Effector memory CD8-positive, alpha-beta T cell (primary cell): ENCODE results near the gene UBE2J2.

ENCODE experiments used
- ATAC-seq: fragments of 150-1000 bp; cut with Tn5 transposase; replicated peaks from 2 replicates; pipeline ENCODE4 v1.10.0; 2021; ENCODE audit warnings: mild to moderate bottlenecking, moderate library complexity
- DNase-seq, 3 experiments: peaks; one replicate each; pipeline ENCODE4 v3.0.0; 2021
- H3K27ac Mint-ChIP-seq, 2 donors: one replicate each; pipeline ENCODE4 v1.8.0; 2022; ENCODE audit warnings: mild to moderate bottlenecking in 2 of 2, mixed read lengths in 2 of 2, moderate library complexity in 2 of 2
- H3K27me3 Mint-ChIP-seq, 2 donors: one replicate each; pipeline ENCODE4 v1.8.0; 2022; ENCODE audit warnings: mixed read lengths in 2 of 2
- H3K36me3 Mint-ChIP-seq: one replicate; pipeline ENCODE4 v1.8.0; 2022; ENCODE audit warnings: mild to moderate bottlenecking, moderate library complexity, mixed read lengths; ENCODE audit not compliant: insufficient read depth
- H3K4me1 Mint-ChIP-seq, 2 donors: one replicate each; pipeline ENCODE4 v1.8.0; 2022; ENCODE audit warnings: low read depth in 2 of 2, mixed read lengths in 2 of 2
- H3K4me3 Mint-ChIP-seq, 2 donors: one replicate each; pipeline ENCODE4 v1.8.0; 2022; ENCODE audit warnings: mild to moderate bottlenecking in 2 of 2, mixed read lengths in 2 of 2, moderate library complexity in 2 of 2
- H3K9me3 Mint-ChIP-seq, 2 donors: one replicate each; pipeline ENCODE4 v1.8.0; 2022; ENCODE audit warnings: mixed read lengths in 2 of 2

Gene UBE2J2

GRCh38 chr1:1237874-1238701, 35.6 kb downstream of the UBE2J2 start:
- H3K4me3 Mint-ChIP-seq = no peak overlapping the region
- H3K4me1 Mint-ChIP-seq = peaks cover 11% of the 10 kb centered on the region in 2 donors
- DNase-seq (no peak), ATAC-seq (no peak)
- H3K36me3 Mint-ChIP-seq = peaks cover 3% of the 10 kb centered on the region
- H3K27ac Mint-ChIP-seq = no peak overlapping the region
- H3K27me3 Mint-ChIP-seq = no peaks in the 10 kb centered on the region
- H3K9me3 Mint-ChIP-seq = no peaks in the 10 kb centered on the region

- Mint-ChIP-seq H3K27ac (no peak overlapping the region), H3K4me3 (no peak overlapping the region)
- no peak for ATAC-seq
Measured at GRCh38 chr1:1236945-1237873, 36.4 kb downstream of the UBE2J2 start.

GRCh38 chr1:1236176-1236763, 37.4 kb downstream of the UBE2J2 start:
- Mint-ChIP-seq H3K27me3 (no peaks in the 10 kb centered on the region), H3K36me3 (peaks cover 12% of the 10 kb centered on the region), H3K4me1 (peaks cover 11% of the 10 kb centered on the region in 2 donors), H3K4me3 (no peak overlapping the region), H3K27ac (no peak overlapping the region), H3K9me3 (no peaks in the 10 kb centered on the region)
- DNase-seq (no peak), ATAC-seq (no peak)

More at GRCh38 chr1:1236945-1237873, 36.4 kb downstream of the UBE2J2 start:
- no peaks in the 10 kb centered on the region for H3K9me3 Mint-ChIP-seq
- peaks cover 11% of the 10 kb centered on the region in 2 donors for H3K4me1 Mint-ChIP-seq
- no peaks in the 10 kb centered on the region for H3K27me3 Mint-ChIP-seq
- no peak for DNase-seq
- peaks cover 6% of the 10 kb centered on the region for H3K36me3 Mint-ChIP-seq

GRCh38 chr1:1235016-1235744, 38.5 kb downstream of the UBE2J2 start:
- H3K27me3 Mint-ChIP-seq = no peaks in the 10 kb centered on the region

GRCh38 chr1:1234180-1234808, 39.4 kb downstream of the UBE2J2 start:
- ATAC-seq = no peak
- peaks cover 28 to 29% of the 10 kb centered on the region in 2 donors for H3K4me1 Mint-ChIP-seq
- peak overlapping the region; percentile 73 to 79 for H3K4me3 Mint-ChIP-seq
- H3K36me3 Mint-ChIP-seq = peaks cover 18% of the 10 kb centered on the region
- no peaks in the 10 kb centered on the region for H3K27me3 Mint-ChIP-seq
- DNase-seq = no peak
- no peak overlapping the region for H3K27ac Mint-ChIP-seq
- no peaks in the 10 kb centered on the region for H3K9me3 Mint-ChIP-seq

More at GRCh38 chr1:1235016-1235744, 38.5 kb downstream of the UBE2J2 start:
- Mint-ChIP-seq H3K36me3 (peaks cover 18% of the 10 kb centered on the region), H3K4me3 (peak overlapping the region in 1 of 2 donors; percentile 4), H3K9me3 (no peaks in the 10 kb centered on the region), H3K4me1 (peaks cover 20 to 21% of the 10 kb centered on the region in 2 donors), H3K27ac (no peak overlapping the region)
- DNase-seq (no peak), ATAC-seq (no peak)

GRCh38 chr1:1233567-1233892, 40.1 kb downstream of the UBE2J2 start:
- Mint-ChIP-seq H3K36me3 (peaks cover 20% of the 10 kb centered on the region), H3K27me3 (no peaks in the 10 kb centered on the region), H3K4me3 (peak overlapping the region; percentile 73 to 79), H3K27ac (peak overlapping the region in 1 of 2 donors; percentile 83), H3K4me1 (peaks cover 29% of the 10 kb centered on the region in 2 donors), H3K9me3 (no peaks in the 10 kb centered on the region)
- no peak for DNase-seq
- ATAC-seq = no peak

- Mint-ChIP-seq H3K4me3 (peak overlapping the region; percentile 73 to 79), H3K4me1 (peaks cover 29% of the 10 kb centered on the region in 2 donors), H3K9me3 (no peaks in the 10 kb centered on the region), H3K36me3 (peaks cover 25% of the 10 kb centered on the region), H3K27ac (peak overlapping the region; percentile 31 to 83), H3K27me3 (no peaks in the 10 kb centered on the region)
- ATAC-seq (no peak), DNase-seq (no peak)
Measured at GRCh38 chr1:1232796-1233566, 40.7 kb downstream of the UBE2J2 start.

- peak within 1 kb of the TSS; percentile 84 to 89 for H3K4me3 Mint-ChIP-seq
- no peaks in the 10 kb centered on the region for H3K9me3 Mint-ChIP-seq
- peaks cover 29% of the 10 kb centered on the region in 2 donors for H3K4me1 Mint-ChIP-seq
- no peak for ATAC-seq
- DNase-seq = no peak
- H3K36me3 Mint-ChIP-seq = peaks cover 25% of the 10 kb centered on the region
- H3K27me3 Mint-ChIP-seq = no peaks in the 10 kb centered on the region
- H3K27ac Mint-ChIP-seq = peak within 1 kb of the TSS; percentile 80 to 91
Measured at GRCh38 chr1:1232208-1232795, 41.4 kb downstream of the UBE2J2 start, which contains the start of gene B3GALT6. Gene B3GALT6 (plus strand): TSS chr1:1232237. CDS start chr1:1232279, 42 bp downstream.

GRCh38 chr1:1231400-1232207, 42.0 kb downstream of the UBE2J2 start, which contains the start of gene SDF4:
Gene SDF4 (minus strand): TSS chr1:1232001. CDS start chr1:1228772, 3,229 bp downstream.
- ATAC-seq (peak; percentile 95), DNase-seq (peak; percentile 94 to 96 (median 95))
- no peaks in the 10 kb centered on the region for H3K27me3 Mint-ChIP-seq
- peaks cover 25% of the 10 kb centered on the region for H3K36me3 Mint-ChIP-seq
- H3K9me3 Mint-ChIP-seq = no peaks in the 10 kb centered on the region
- peaks cover 29% of the 10 kb centered on the region in 2 donors for H3K4me1 Mint-ChIP-seq
- H3K4me3 Mint-ChIP-seq = peak within 1 kb of the TSS; percentile 84 to 89
- H3K27ac Mint-ChIP-seq = peak within 1 kb of the TSS; percentile 80 to 91

GRCh38 chr1:1230656-1231399, 42.8 kb downstream of the UBE2J2 start:
- no peaks in the 10 kb centered on the region for H3K9me3 Mint-ChIP-seq
- peak overlapping the region; percentile 84 to 89 for H3K4me3 Mint-ChIP-seq
- H3K27me3 Mint-ChIP-seq = no peaks in the 10 kb centered on the region
- no peak for ATAC-seq
- peaks cover 27% of the 10 kb centered on the region for H3K36me3 Mint-ChIP-seq
- H3K27ac Mint-ChIP-seq = peak overlapping the region; percentile 80 to 91
- peaks cover 31 to 32% of the 10 kb centered on the region in 2 donors for H3K4me1 Mint-ChIP-seq
- DNase-seq = no peak
